ENCODE results near the gene GET4.

GET4 gene

DNA sequence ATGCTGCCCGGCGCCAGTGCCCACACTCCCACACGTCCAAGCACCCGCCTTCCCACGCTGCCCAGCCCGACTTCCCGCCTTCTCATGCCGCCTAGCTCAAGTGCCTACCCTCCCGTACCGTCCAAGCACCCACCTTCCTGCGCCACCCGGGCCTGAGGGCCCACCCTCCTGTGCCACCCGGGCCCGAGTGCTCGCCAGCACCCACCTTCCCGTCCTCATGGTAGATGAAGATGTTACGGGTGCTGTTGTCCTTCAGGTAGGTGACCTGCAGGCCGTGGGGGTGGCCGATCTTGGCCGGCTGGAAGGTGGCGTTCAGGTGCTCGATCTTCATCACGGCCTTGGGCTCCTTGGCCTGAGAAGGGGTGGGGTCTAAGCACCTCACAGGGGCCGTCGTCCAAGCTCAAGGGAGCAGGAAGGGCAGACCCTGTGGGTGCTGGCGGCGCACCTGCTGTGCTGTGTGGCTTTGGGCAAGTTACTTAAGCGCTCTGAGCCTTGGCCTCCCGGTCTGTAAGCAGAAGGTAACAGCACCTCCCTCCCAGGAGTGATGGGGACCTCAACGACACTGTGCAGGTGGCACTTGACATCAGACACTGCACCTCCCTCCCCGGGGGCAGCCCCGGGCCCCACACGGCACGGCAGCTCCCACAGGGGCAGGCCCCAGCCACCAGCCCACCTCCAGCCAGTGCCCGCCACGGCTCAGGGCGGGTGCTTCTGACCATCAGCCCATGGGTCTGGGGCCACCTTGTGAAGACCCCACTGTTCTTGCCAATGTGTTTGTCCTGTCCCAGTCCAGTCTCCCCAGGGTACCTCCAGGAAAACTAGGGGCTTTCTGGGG, 27.8 kb downstream of the GET4 start:
- H3K4me1 ChIP-seq = peaks cover 4% of the 10 kb centered on the region
- no peak overlapping the region for H2AFZ ChIP-seq
- H3K4me3 ChIP-seq (ENCODE audit: low read depth, low read length) = no peak overlapping the region
- H3K27me3 ChIP-seq (ENCODE audit: control insufficient read depth, insufficient read depth, low read length) = no peaks in the 10 kb centered on the region
- no peak overlapping the region for H3K27ac ChIP-seq
- H3K4me2 ChIP-seq (ENCODE audit: low read length) = no peak overlapping the region
- no peaks in the 10 kb centered on the region for H3K79me2 ChIP-seq
- no peaks in the 10 kb centered on the region for H3K36me3 ChIP-seq (ENCODE audit: control insufficient read depth, insufficient read depth, low read length)
- no peaks in the 10 kb centered on the region for H3K9me3 ChIP-seq (ENCODE audit: control insufficient read depth, low read length)
- H3K9ac ChIP-seq = no peak overlapping the region
- TF ChIP-seq, protein P1, sequence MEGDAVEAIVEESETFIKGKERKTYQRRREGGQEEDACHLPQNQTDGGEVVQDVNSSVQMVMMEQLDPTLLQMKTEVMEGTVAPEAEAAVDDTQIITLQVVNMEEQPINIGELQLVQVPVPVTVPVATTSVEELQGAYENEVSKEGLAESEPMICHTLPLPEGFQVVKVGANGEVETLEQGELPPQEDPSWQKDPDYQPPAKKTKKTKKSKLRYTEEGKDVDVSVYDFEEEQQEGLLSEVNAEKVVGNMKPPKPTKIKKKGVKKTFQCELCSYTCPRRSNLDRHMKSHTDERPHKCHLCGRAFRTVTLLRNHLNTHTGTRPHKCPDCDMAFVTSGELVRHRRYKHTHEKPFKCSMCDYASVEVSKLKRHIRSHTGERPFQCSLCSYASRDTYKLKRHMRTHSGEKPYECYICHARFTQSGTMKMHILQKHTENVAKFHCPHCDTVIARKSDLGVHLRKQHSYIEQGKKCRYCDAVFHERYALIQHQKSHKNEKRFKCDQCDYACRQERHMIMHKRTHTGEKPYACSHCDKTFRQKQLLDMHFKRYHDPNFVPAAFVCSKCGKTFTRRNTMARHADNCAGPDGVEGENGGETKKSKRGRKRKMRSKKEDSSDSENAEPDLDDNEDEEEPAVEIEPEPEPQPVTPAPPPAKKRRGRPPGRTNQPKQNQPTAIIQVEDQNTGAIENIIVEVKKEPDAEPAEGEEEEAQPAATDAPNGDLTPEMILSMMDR (IDR thresholded peaks at IDR 0.05) = no peak

DNA sequence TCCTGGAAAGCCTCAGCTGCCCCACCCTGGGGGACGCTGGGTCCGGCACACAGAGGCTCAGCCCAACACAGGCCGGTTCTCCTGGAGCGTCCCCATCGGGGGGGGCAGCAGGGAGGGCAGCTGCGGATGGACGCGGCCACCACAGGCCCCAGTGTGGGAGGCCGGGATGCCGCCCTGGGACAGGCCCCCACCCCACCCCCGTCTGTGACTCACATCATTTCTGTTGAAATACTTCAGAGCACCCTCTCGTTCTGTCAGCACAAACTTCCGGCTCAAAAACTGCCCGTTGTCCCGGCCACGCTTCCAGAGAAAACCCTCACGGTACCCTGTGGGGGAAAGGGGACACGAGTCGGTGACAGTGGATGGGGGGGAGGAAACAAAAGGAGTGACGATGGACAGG, 28.5 kb downstream of the GET4 start:
- no peaks in the 10 kb centered on the region for H3K27me3 ChIP-seq (ENCODE audit: control insufficient read depth, insufficient read depth, low read length)

GRCh38 chr7:906776-907157, 30.4 kb downstream of the GET4 start:
- no peaks in the 10 kb centered on the region for H3K36me3 ChIP-seq (ENCODE audit: control insufficient read depth, insufficient read depth, low read length)
- no peak overlapping the region for H3K27ac ChIP-seq
- H3K4me3 ChIP-seq (ENCODE audit: low read depth, low read length) = no peak overlapping the region
- H2AFZ ChIP-seq = no peak overlapping the region
- no peaks in the 10 kb centered on the region for H3K27me3 ChIP-seq (ENCODE audit: control insufficient read depth, insufficient read depth, low read length)
- no peaks in the 10 kb centered on the region for H3K4me1 ChIP-seq
- H3K9me3 ChIP-seq (ENCODE audit: control insufficient read depth, low read length) = no peaks in the 10 kb centered on the region
- TF ChIP-seq, protein P1 (IDR thresholded peaks at IDR 0.05) = no peak
- no peaks in the 10 kb centered on the region for H3K79me2 ChIP-seq
- H3K4me2 ChIP-seq (ENCODE audit: low read length) = no peak overlapping the region
- no peak overlapping the region for H3K9ac ChIP-seq

More for the DNA sequence above, 28.5 kb downstream of the GET4 start:
- Histone ChIP-seq H3K4me1 (peaks cover 4% of the 10 kb centered on the region), H2AFZ (no peak overlapping the region), H3K36me3 (ENCODE audit: control insufficient read depth, insufficient read depth, low read length) (no peaks in the 10 kb centered on the region), H3K27ac (no peak overlapping the region), H3K4me3 (ENCODE audit: low read depth, low read length) (no peak overlapping the region), H3K79me2 (no peaks in the 10 kb centered on the region), H3K9ac (no peak overlapping the region), H3K9me3 (ENCODE audit: control insufficient read depth, low read length) (no peaks in the 10 kb centered on the region), H3K4me2 (ENCODE audit: low read length) (no peak overlapping the region)
- TF ChIP-seq, protein P1 (IDR thresholded peaks at IDR 0.05) = no peak

DNA sequence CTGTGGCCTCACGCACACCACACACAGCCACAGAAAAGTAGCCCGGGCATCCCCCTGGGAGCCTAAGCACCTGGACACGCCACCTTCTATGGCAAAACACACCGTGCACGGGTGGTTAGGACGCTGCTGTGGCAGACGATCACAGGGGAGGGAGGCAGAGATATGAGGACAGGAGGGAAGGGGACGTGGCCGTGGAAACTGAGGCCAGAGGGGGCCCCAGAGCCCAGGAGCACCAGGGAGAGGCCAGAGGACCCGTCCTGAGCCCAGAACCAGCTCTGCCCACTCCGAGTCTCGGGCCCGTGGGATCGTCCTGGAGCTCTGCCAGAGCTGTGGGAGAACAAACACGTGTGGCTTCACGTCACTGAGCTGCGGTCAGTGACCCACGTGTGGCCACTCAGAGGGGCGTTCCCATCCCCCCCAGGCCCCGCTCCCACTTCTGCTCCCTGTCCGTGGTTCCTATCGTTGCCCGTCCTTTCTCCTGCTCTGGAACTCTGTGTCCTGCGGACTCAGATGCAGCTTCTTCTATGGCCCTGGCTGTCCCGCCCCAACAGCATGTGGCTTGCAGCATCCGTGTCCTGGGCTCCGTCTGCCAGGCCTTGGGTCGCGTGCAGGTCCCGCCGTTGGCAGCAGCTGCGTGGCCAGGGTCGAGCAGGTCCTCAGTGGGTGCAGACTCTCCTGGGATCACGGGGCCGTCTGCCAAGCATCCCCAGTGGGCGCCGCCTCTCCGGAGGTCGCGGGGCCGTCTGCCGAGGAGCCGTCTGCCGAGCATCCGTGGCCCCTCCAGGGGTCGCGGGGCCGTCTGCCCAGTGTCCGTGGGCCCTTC, 31.0 kb downstream of the GET4 start:
- H3K36me3 ChIP-seq (ENCODE audit: control insufficient read depth, insufficient read depth, low read length) = no peaks in the 10 kb centered on the region
- H3K9ac ChIP-seq = no peak overlapping the region
- no peaks in the 10 kb centered on the region for H3K9me3 ChIP-seq (ENCODE audit: control insufficient read depth, low read length)
- H3K27ac ChIP-seq = no peak overlapping the region
- TF ChIP-seq, protein P1 (IDR thresholded peaks at IDR 0.05) = no peak
- no peaks in the 10 kb centered on the region for H3K79me2 ChIP-seq
- no peaks in the 10 kb centered on the region for H3K27me3 ChIP-seq (ENCODE audit: control insufficient read depth, insufficient read depth, low read length)
- no peaks in the 10 kb centered on the region for H3K4me1 ChIP-seq
- H3K4me2 ChIP-seq (ENCODE audit: low read length) = no peak overlapping the region
- no peak overlapping the region for H2AFZ ChIP-seq
- H3K4me3 ChIP-seq (ENCODE audit: low read depth, low read length) = no peak overlapping the region

Measured in parathyroid adenoma (tissue), 2 donors.